GM18951 (cell line): Measurements from ENCODE around the gene RNF138.
"Not testable (repeated sequence)": the region's sequence is repeated elsewhere in the genome, so short reads cannot be mapped to it uniquely, and the experiment has no call there.

Source experiments
- POLR2A ChIP-seq: IDR thresholded peaks from 4 replicates; pipeline ENCODE4 v1.6.1; 2011; ENCODE audit warnings: mild to moderate bottlenecking; ENCODE audit not compliant: insufficient read length, insufficient read depth; ENCODE audit errors: extremely low read depth
- in situ Hi-C: fragments of 300-500 bp; cut with MboI; formaldehyde crosslinking; loops from one replicate; pipeline ENCODE4 v1.12.0; 2022; ENCODE audit warnings: low sequenced_read_pairs, mixed read lengths, inconsistent platforms; ENCODE audit not compliant: unreplicated experiment

RNF138 gene

GRCh38 chr18:32174719-32175118 is 83.0 kb downstream of the RNF138 start:
- in situ Hi-C loops, result no loop called here
- TF ChIP-seq POLR2A, result no peak

- in situ Hi-C loops, result no loop called here
- TF ChIP-seq POLR2A, result no peak
These were observed 83.6 kb downstream of the RNF138 start for GRCh38 chr18:32175265-32175664.

GRCh38 chr18:32176745-32177144 is 85.1 kb downstream of the RNF138 start:
- in situ Hi-C loops, result not testable (repeated sequence)

- in situ Hi-C loops, result no loop called here
- no peak for TF ChIP-seq POLR2A
These were observed 85.9 kb downstream of the RNF138 start for GRCh38 chr18:32177530-32177929.
